ACHN (cell line): Measurements from ENCODE around the gene ABCC8.

Source experiments
- DNase-seq: peaks from one replicate; pipeline ENCODE4 v3.0.0-alpha.2; 2015
- in situ Hi-C: cut with HindIII; loops from 2 replicates; pipeline ENCODE4 v1.10.0; 2017; ENCODE audit warnings: low sequenced_read_pairs, low pct_ligation_motif_present, low pct_unique_long_range_greater_than_20kb

The ABCC8 gene

DNA sequence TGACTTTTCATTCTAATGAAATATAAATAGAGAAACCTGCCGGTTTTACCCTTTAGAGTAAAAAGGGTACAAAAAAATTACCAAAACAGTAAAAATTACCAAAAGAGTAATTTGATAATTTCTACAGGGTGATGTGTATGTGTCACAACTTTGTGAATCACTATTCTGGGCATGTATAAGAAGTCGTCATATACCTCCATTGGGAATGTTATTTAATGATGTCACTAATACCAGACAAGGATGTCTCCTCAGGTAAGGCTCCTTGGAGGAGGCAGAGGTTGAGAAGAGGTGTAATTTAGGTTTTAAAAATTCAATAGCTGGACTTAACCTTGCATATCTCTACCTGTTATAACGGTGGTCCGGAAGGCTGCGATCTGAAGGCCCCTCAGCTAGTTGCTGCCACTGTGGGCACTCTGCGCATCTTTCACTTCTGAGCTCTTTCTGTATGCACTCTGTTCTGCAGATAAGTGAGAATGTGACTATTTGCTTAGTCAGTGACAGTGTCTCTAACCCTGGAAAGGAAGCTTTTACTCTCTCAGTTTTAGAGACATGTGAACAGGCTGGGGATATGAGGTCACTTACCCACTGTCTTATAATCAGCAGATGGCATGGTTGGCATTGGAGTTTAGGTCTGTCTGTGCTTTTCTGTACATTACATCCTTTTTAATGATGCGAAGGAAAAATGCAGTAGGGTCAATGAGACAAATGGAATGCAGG is 126.0 kb downstream of the ABCC8 start:
- in situ Hi-C loops = no loop called here
- no peak for DNase-seq

DNA sequence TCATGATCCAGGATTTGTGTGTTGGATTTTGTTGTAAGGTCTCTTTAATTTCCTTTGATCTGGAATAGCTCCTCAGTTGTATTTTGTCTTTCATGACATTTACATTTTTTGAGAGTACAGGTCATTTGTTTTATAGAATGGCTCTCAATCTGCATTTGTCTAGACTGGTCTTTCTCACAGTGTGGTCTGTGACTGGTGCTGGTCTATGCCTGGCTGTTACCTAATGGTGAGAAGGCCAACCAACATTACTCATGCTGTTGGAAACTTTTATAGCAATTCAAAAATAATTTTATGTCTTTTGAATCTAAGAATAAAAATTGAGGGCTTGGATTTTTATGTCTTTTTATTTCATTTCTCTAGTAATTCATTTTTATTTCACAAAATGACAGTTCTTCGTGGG is 129.0 kb downstream of the ABCC8 start:
- in situ Hi-C loops = no loop called here
- DNase-seq = no peak

DNA sequence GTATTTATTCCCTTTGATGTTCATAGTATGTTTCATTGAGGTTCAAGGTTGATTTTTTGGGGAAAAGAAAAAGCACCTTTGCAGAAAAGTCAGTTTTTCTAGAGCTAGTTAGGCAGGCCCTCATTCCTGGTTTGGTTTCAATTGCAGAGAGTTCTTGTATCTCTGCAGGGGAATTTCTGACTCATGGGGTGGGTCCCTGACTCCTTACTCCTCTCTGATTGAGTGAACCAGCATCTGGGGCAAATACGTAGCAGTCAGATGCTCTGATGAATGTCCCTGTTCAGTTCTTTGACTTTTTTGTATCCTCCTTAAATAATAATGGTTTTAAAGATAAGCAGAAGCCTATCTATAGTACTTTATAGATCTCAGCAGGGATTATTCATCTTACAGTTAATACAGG is 132.7 kb downstream of the ABCC8 start:
- in situ Hi-C loops = no loop called here
- DNase-seq = peak; percentile 70

DNA sequence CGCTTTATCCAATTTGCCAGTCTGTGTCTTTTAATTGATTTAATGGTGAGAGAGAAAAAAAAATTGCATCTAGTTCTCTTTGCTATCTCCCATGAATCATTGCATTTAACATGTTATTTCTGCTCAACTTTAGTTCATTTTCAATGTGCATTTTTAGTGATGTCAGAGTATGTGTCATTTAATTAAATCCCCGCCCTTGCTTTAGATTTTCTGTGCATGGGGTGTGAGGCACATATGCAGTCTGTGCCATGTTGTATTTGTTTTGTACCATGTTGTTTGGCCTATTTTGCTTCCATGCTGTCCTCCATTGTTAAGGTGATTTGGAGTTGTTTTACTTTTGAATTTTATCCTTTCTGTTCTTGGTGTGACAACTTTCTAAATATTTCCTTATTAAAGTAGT is 133.4 kb downstream of the ABCC8 start:
- in situ Hi-C loops = no loop called here
- no peak for DNase-seq
